Measurements from ENCODE around the gene RAD9A. TPM values are rescaled to one million over a fixed set of nuclear protein-coding genes. Genes with fewer than 3 reads are reported as not detected.

Gene RAD9A
- total RNA-seq, 1 experiment from 2014 or later, result 55.1 TPM

- Histone ChIP-seq H3K36me3 (ENCODE audit: control insufficient read depth, insufficient read depth, low read length) (0 out of 2 replicates have a peak, but pooled peaks cover 2% of the 10 kb centered on the region), H3K9me3 (no peaks in the 10 kb centered on the region), H3K4me3 (ENCODE audit: low read depth, low read length) (no peak overlapping the region), H3K4me1 (peaks cover 14% of the 10 kb centered on the region), H3K27me3 (replicated peaks; ENCODE audit: control insufficient read depth, insufficient read depth, low read length) (no peaks in the 10 kb centered on the region)
- Mint-ChIP-seq H3K27me3 (ENCODE audit: insufficient read depth, unreplicated experiment) (no peaks in the 10 kb centered on the region), H3K36me3 (ENCODE audit: insufficient read depth, unreplicated experiment) (peaks cover 20% of the 10 kb centered on the region), H3K4me1 (ENCODE audit: low read depth, unreplicated experiment) (no peaks in the 10 kb centered on the region), H3K9me3 (ENCODE audit: unreplicated experiment) (no peaks in the 10 kb centered on the region), H3K4me3 (ENCODE audit: unreplicated experiment) (no peak overlapping the region), H3K27ac (ENCODE audit: unreplicated experiment) (peak overlapping the region; percentile 47)
- TF ChIP-seq CTCF (IDR thresholded peaks at IDR 0.05; ENCODE audit: insufficient read depth in 1 of 2, low read depth in 1 of 2, low read length in 1 of 2, severe bottlenecking in 1 of 2, unreplicated experiment in 1 of 2), result no peak
- ChIA-PET POLR2A (no interaction called here), CTCF (interaction anchor here (0.5 kb wide), 1 partner anchor 81 kb away, joined by 4 read pairs; no protein-coding TSS in a partner anchor)
- intact Hi-C loops (cut with micrococcal nuclease; ENCODE audit: unreplicated experiment), result loop anchor here (5.0 kb wide), 2 partner anchors 78 to 103 kb away; partner anchors contain the start of genes AIP, CDK2AP2 and PITPNM1
- BruUV-seq (replicated peaks), result no TSS peak
- DNase-seq, result no peak
Observed at GRCh38 chr11:67404515-67405195, 12.9 kb downstream of the RAD9A start.

GRCh38 chr11:67405196-67405567, 13.4 kb downstream of the RAD9A start:
- ChIA-PET POLR2A (no interaction called here), CTCF (interaction anchor here (0.5 kb wide), 1 partner anchor 80 kb away, joined by 4 read pairs; no protein-coding TSS in a partner anchor)
- intact Hi-C loops (cut with micrococcal nuclease; ENCODE audit: unreplicated experiment), result no loop called here
- no peak for DNase-seq
- no peaks in the 10 kb centered on the region for H3K27me3 Mint-ChIP-seq (ENCODE audit: insufficient read depth, unreplicated experiment)
- H3K36me3 Mint-ChIP-seq (ENCODE audit: insufficient read depth, unreplicated experiment), result peaks cover 20% of the 10 kb centered on the region
- Histone ChIP-seq H3K36me3 (ENCODE audit: control insufficient read depth, insufficient read depth, low read length) (no peaks in the 10 kb centered on the region), H3K4me3 (ENCODE audit: low read depth, low read length) (no peak overlapping the region), H3K27me3 (replicated peaks; ENCODE audit: control insufficient read depth, insufficient read depth, low read length) (no peaks in the 10 kb centered on the region), H3K9me3 (no peaks in the 10 kb centered on the region), H3K4me1 (peaks cover 11% of the 10 kb centered on the region)
- H3K4me3 Mint-ChIP-seq (ENCODE audit: unreplicated experiment), result no peak overlapping the region
- H3K4me1 Mint-ChIP-seq (ENCODE audit: low read depth, unreplicated experiment), result no peaks in the 10 kb centered on the region
- H3K9me3 Mint-ChIP-seq (ENCODE audit: unreplicated experiment), result no peaks in the 10 kb centered on the region
- no peak for TF ChIP-seq CTCF (IDR thresholded peaks at IDR 0.05; ENCODE audit: insufficient read depth in 1 of 2, low read depth in 1 of 2, low read length in 1 of 2, severe bottlenecking in 1 of 2, unreplicated experiment in 1 of 2)
- H3K27ac Mint-ChIP-seq (ENCODE audit: unreplicated experiment), result no peak overlapping the region
- BruUV-seq (replicated peaks), result no TSS peak

- no peaks in the 10 kb centered on the region for H3K9me3 Mint-ChIP-seq (ENCODE audit: unreplicated experiment)
- no peaks in the 10 kb centered on the region for H3K27me3 ChIP-seq (replicated peaks; ENCODE audit: control insufficient read depth, insufficient read depth, low read length)
- TF ChIP-seq CTCF (IDR thresholded peaks at IDR 0.05; ENCODE audit: insufficient read depth in 1 of 2, low read depth in 1 of 2, low read length in 1 of 2, severe bottlenecking in 1 of 2, unreplicated experiment in 1 of 2), result no peak
- H3K36me3 Mint-ChIP-seq (ENCODE audit: insufficient read depth, unreplicated experiment), result peaks cover 14% of the 10 kb centered on the region
- DNase-seq, result no peak
- no peak overlapping the region for H3K4me3 Mint-ChIP-seq (ENCODE audit: unreplicated experiment)
- H3K4me1 ChIP-seq, result peaks cover 5% of the 10 kb centered on the region
- H3K36me3 ChIP-seq (ENCODE audit: control insufficient read depth, insufficient read depth, low read length), result no peaks in the 10 kb centered on the region
- H3K4me1 Mint-ChIP-seq (ENCODE audit: low read depth, unreplicated experiment), result peaks cover 1% of the 10 kb centered on the region
- ChIA-PET CTCF (no interaction called here), POLR2A (no interaction called here)
- H3K27me3 Mint-ChIP-seq (ENCODE audit: insufficient read depth, unreplicated experiment), result no peaks in the 10 kb centered on the region
- BruUV-seq (replicated peaks), result no TSS peak
- no peak overlapping the region for H3K4me3 ChIP-seq (ENCODE audit: low read depth, low read length)
- H3K9me3 ChIP-seq, result no peaks in the 10 kb centered on the region
- no peak overlapping the region for H3K27ac Mint-ChIP-seq (ENCODE audit: unreplicated experiment)
- intact Hi-C loops (cut with micrococcal nuclease; ENCODE audit: unreplicated experiment), result no loop called here
Observed at GRCh38 chr11:67405688-67406339, 14.0 kb downstream of the RAD9A start.

Measured in Caco-2 (cell line).